Umbilical cord (tissue), 2 donors: Measurements from ENCODE around the gene B3GALNT1. TPM values are rescaled to one million over a fixed set of nuclear protein-coding genes. Genes with fewer than 3 reads are reported as not detected.
A peak's percentile ranks its signal among the peaks of the same experiment; 100 is the strongest.

Experiments used
- DNase-seq: peaks from one replicate; pipeline ENCODE4 v3.0.0-alpha.2; 2015; ENCODE audit warnings: low spot score
- total RNA-seq: library from RNA; depleted of rRNA; stranded (reverse); fragments of >200 nt; gene quantifications from one replicate; pipeline ENCODE4 v1.2.3, GENCODE V29; 2014; ENCODE audit warnings: low replicate concordance; ENCODE audit not compliant: insufficient read depth

B3GALNT1 gene
- total RNA-seq, 1 donor from 2014 or later = 18.3 TPM

GRCh38 chr3:161073181-161073580, 32.0 kb downstream of the B3GALNT1 start:
- DNase-seq = no peak

- no peak for DNase-seq
These were observed 32.4 kb downstream of the B3GALNT1 start for GRCh38 chr3:161072751-161073150.

- DNase-seq = no peak
These were observed 32.9 kb downstream of the B3GALNT1 start for GRCh38 chr3:161072211-161072621.

GRCh38 chr3:161070980-161071663, 34.0 kb downstream of the B3GALNT1 start:
- no peak for DNase-seq

GRCh38 chr3:161070252-161070930, 34.8 kb downstream of the B3GALNT1 start:
- DNase-seq = no peak

- peak; percentile 56 for DNase-seq
These were observed 35.5 kb downstream of the B3GALNT1 start for GRCh38 chr3:161069511-161070251.

- no peak for DNase-seq
These were observed 37.8 kb downstream of the B3GALNT1 start for GRCh38 chr3:161067335-161067734.

- no peak for DNase-seq
These were observed 38.2 kb downstream of the B3GALNT1 start for GRCh38 chr3:161066930-161067329.

GRCh38 chr3:161064413-161064812, 40.7 kb downstream of the B3GALNT1 start:
- DNase-seq = no peak

- DNase-seq = no peak
These were observed 50.1 kb downstream of the B3GALNT1 start for GRCh38 chr3:161054860-161055604.

GRCh38 chr3:161051856-161052255, 53.3 kb downstream of the B3GALNT1 start:
- no peak for DNase-seq

- no peak for DNase-seq
These were observed 54.2 kb downstream of the B3GALNT1 start for GRCh38 chr3:161050935-161051334.

GRCh38 chr3:161049683-161050248, 55.4 kb downstream of the B3GALNT1 start:
- DNase-seq = no peak

GRCh38 chr3:161043336-161044035, 61.7 kb downstream of the B3GALNT1 start:
- DNase-seq = peak; percentile 62

- DNase-seq = no peak
These were observed 63.1 kb downstream of the B3GALNT1 start for GRCh38 chr3:161042023-161042501.

GRCh38 chr3:161038725-161039124, 66.4 kb downstream of the B3GALNT1 start:
- peak; percentile 43 for DNase-seq

- no peak for DNase-seq
These were observed 69.4 kb downstream of the B3GALNT1 start for GRCh38 chr3:161035711-161036110.

GRCh38 chr3:161034913-161035550, 70.1 kb downstream of the B3GALNT1 start:
- peak; percentile 25 for DNase-seq
